Neural crest cell (in vitro differentiated cells): ENCODE measurements around the gene LSM10. TPM values are rescaled to one million over a fixed set of nuclear protein-coding genes. Genes with fewer than 3 reads are reported as not detected.

Source experiments
- DNase-seq: peaks from one replicate; pipeline ENCODE4 v3.0.0; 2021; ENCODE audit warnings: low read depth, mixed read lengths, low spot score
- H3K27ac Mint-ChIP-seq: one replicate; pipeline ENCODE4 v1.8.0; 2021; ENCODE audit warnings: mild to moderate bottlenecking, mixed read lengths; ENCODE audit not compliant: unreplicated experiment
- H3K27me3 Mint-ChIP-seq: 2 replicates; pipeline ENCODE4 v1.8.0; 2021; ENCODE audit warnings: low read depth, mild to moderate bottlenecking, mixed read lengths
- H3K36me3 Mint-ChIP-seq: 2 replicates; pipeline ENCODE4 v1.8.0; 2021; ENCODE audit warnings: low read depth, mild to moderate bottlenecking, mixed read lengths
- H3K4me1 Mint-ChIP-seq: 2 replicates; pipeline ENCODE4 v1.8.0; 2021; ENCODE audit warnings: mixed read lengths
- H3K4me3 Mint-ChIP-seq: one replicate; pipeline ENCODE4 v1.8.0; 2021; ENCODE audit warnings: mild to moderate bottlenecking, mixed read lengths
- H3K9me3 Mint-ChIP-seq: 2 replicates; pipeline ENCODE4 v1.8.0; 2021; ENCODE audit warnings: mixed read lengths
- total RNA-seq: library from RNA; stranded (reverse); gene quantifications from 2 replicates; pipeline ENCODE4 v1.2.1, GENCODE V29; 2021
- TF ChIP-seq, protein P1 (sequence below): fragments of 200-600 bp; sonication (generic); conservative IDR thresholded peaks from 2 replicates; pipeline ENCODE4 v1.5.0; 2021; ENCODE audit warnings: antibody characterized with exemption, mild to moderate bottlenecking

Gene LSM10
- total RNA-seq, 1 donor from 2014 or later, result 48.4 TPM

DNA sequence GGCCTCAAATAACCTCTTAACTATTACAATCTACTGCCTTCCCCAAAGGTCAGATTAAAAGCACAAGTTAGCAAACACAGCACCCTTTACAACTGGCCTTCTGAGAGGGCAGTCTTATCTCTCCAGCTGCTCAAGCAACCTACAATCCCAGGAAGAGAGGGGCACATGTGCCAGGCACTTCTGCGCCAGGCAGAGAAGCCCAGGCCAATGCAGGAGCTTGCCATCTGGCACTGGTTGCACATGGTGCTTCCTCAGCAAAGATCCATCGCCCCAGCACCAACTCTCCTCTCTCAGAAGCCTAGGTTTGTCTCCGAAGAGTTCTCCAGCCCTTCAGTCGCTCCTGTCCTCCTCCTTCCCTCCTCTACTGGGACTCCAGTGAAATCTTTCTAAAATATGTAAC, 14.5 kb downstream of the LSM10 start:
- no peaks in the 10 kb centered on the region for H3K9me3 Mint-ChIP-seq
- H3K36me3 Mint-ChIP-seq, result no peaks in the 10 kb centered on the region
- H3K4me3 Mint-ChIP-seq, result peak overlapping the region; percentile 47
- peaks cover 39% of the 10 kb centered on the region for H3K4me1 Mint-ChIP-seq
- H3K27ac Mint-ChIP-seq, result no peak overlapping the region
- DNase-seq, result no peak
- TF ChIP-seq, protein P1, sequence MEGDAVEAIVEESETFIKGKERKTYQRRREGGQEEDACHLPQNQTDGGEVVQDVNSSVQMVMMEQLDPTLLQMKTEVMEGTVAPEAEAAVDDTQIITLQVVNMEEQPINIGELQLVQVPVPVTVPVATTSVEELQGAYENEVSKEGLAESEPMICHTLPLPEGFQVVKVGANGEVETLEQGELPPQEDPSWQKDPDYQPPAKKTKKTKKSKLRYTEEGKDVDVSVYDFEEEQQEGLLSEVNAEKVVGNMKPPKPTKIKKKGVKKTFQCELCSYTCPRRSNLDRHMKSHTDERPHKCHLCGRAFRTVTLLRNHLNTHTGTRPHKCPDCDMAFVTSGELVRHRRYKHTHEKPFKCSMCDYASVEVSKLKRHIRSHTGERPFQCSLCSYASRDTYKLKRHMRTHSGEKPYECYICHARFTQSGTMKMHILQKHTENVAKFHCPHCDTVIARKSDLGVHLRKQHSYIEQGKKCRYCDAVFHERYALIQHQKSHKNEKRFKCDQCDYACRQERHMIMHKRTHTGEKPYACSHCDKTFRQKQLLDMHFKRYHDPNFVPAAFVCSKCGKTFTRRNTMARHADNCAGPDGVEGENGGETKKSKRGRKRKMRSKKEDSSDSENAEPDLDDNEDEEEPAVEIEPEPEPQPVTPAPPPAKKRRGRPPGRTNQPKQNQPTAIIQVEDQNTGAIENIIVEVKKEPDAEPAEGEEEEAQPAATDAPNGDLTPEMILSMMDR, result no peak
- no peaks in the 10 kb centered on the region for H3K27me3 Mint-ChIP-seq

DNA sequence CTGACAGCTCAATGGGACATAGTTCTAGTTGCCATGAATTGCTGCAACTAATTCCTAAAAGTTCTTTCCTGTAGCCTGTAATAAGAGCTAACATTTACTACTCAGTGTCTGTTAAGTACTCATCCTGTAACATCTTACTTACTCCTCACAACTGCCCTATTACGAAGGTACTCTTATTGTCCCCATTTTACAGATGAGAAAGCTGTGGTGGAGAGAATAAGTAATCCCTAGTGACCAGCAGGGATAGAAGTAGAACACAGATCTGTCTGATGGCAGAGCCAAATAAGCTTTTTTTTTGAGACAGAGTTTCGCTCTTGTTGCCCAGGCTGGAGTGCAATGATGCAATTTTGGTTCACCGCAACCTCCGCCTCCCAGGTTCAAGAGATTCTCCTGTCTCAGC, 15.0 kb downstream of the LSM10 start:
- peaks cover 36% of the 10 kb centered on the region for H3K4me1 Mint-ChIP-seq
- no peaks in the 10 kb centered on the region for H3K36me3 Mint-ChIP-seq
- no peak for DNase-seq
- H3K27me3 Mint-ChIP-seq, result no peaks in the 10 kb centered on the region
- TF ChIP-seq, protein P1, result no peak
- peak overlapping the region; percentile 5 for H3K27ac Mint-ChIP-seq
- no peaks in the 10 kb centered on the region for H3K9me3 Mint-ChIP-seq
- peak overlapping the region; percentile 47 for H3K4me3 Mint-ChIP-seq

DNA sequence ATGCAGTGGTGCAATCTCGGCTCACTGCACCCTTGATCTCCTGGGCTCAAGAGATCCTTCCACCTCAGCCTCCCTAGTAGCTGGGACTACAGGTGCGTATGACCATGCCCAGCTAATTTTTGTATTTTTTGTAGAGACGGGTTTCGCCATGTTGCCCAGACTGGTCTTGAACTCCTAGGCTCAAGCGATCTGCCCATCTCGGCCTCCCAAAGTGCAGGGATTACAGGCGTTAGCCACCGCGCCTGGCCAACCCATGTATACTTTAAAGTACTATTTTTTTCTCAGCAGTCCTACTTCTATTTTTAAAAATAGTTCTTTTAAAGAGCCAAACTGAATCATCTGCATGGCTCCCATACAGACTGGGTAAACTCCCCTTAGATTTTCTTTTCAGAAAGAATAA, 15.5 kb downstream of the LSM10 start:
- Mint-ChIP-seq H3K4me1 (peaks cover 32% of the 10 kb centered on the region), H3K27me3 (no peaks in the 10 kb centered on the region), H3K4me3 (no peak overlapping the region), H3K9me3 (no peaks in the 10 kb centered on the region), H3K27ac (no peak overlapping the region), H3K36me3 (no peaks in the 10 kb centered on the region)
- DNase-seq, result no peak
- TF ChIP-seq, protein P1, result no peak

DNA sequence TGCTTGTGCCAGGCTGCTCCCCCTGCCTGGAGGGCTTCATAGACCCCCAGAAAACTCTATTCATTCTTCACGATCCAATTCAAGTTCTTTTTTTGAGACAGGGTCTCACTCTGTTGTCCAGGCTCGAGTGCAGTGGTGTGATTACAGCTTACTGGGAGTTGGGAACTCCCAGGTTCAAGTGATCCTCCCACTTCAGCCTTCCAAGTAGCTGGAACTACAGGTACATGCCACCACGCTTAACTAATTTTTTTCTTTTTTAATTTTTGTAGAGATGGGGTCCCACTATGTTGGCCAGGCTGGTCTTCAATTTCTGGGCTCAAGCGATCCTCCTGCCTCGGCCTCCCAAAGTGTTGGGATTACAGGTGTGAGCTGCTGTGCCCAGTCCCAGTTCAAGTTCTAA, 16.3 kb downstream of the LSM10 start:
- H3K27ac Mint-ChIP-seq, result peak overlapping the region; percentile 94
- H3K9me3 Mint-ChIP-seq, result no peaks in the 10 kb centered on the region

DNA sequence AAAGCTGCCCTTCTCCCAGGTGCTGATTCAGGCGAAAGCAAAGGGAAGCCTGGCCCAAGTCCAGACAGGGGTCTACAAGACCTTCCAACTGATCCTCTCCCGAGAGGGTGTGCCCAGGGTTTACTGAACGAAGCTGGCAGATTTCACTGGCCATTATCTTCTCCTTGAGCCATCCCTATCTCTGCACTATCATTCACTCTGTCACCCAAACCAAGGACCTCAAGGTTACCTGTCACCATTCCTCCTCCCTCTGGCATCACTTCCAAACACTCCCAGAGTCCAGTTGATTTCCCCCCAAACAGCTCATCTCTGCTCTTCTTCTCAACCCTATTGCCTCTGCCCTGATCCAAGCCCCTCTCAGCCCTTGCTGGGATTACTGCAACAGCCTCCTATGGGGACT, 16.9 kb downstream of the LSM10 start:
- DNase-seq, result no peak
- H3K4me3 Mint-ChIP-seq, result peak overlapping the region; percentile 64
- H3K27ac Mint-ChIP-seq, result peak overlapping the region; percentile 94
- H3K27me3 Mint-ChIP-seq, result no peaks in the 10 kb centered on the region
- H3K36me3 Mint-ChIP-seq, result no peaks in the 10 kb centered on the region
- no peaks in the 10 kb centered on the region for H3K9me3 Mint-ChIP-seq
- TF ChIP-seq, protein P1, result no peak
- H3K4me1 Mint-ChIP-seq, result peaks cover 24% of the 10 kb centered on the region

More for the DNA sequence above, 16.3 kb downstream of the LSM10 start:
- Mint-ChIP-seq H3K4me3 (no peak overlapping the region), H3K4me1 (peaks cover 25% of the 10 kb centered on the region), H3K27me3 (no peaks in the 10 kb centered on the region), H3K36me3 (no peaks in the 10 kb centered on the region)
- TF ChIP-seq, protein P1, result no peak
- no peak for DNase-seq
